Epithelial cell of esophagus (primary cell): ENCODE results near the gene INSM1.

Experiments used
- DNase-seq: peaks from one replicate; pipeline ENCODE4 v3.0.0; 2010; ENCODE audit warnings: low read depth
- H3K4me3 ChIP-seq: 2 replicates; pipeline ENCODE4 v1.5.1; 2011; ENCODE audit warnings: mild to moderate bottlenecking, low read length, control low read depth
- CTCF ChIP-seq: IDR thresholded peaks from 2 replicates; pipeline ENCODE4 v1.5.1; 2011; ENCODE audit warnings: low read depth, mild to moderate bottlenecking, low read length, control low read depth, inconsistent platforms; ENCODE audit not compliant: insufficient read depth; ENCODE audit errors: missing control alignments

The INSM1 gene

GRCh38 chr20:20401991-20402390, 34.1 kb downstream of the INSM1 start:
- no peak overlapping the region for H3K4me3 ChIP-seq
- TF ChIP-seq CTCF, result no peak
- DNase-seq, result no peak

DNA sequence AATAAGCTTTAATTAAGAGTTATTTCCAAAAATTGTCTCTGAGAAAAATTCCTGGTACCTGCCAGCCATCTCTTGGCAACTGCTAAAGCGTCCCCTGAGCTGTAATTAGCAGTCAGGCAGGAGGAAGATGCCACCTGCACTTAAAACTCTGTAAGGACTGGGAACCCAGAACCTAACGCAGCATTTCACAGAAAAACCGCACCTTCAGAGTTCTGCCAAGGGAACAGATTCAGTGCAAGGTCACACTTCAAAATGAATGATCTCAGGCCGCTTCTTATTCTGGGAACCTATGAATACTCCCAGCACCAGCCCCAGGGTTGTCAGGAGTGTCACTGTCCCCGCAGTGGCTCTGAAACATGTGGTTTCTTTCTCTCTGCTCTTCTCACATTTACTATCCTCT, 36.7 kb downstream of the INSM1 start:
- no peak for TF ChIP-seq CTCF
- no peak for DNase-seq
- H3K4me3 ChIP-seq, result no peak overlapping the region

DNA sequence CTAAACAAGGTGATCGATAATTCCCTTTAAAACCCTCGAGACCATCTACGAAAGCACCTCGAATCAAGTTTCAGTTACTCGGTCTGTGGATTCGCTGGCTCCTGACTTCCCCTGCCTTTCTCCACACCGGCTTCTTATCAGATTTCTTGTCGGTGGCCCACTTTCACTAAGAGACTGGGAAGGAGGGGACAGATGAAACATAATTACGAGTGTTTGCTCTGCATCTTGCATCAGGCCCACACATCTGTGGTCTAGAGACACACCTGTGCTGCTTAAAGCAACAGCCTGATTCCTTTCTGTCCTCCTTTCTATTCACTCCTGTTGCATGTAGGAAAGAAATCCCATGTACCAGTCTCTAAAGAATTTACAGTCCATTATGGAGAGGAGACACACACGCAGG, 37.7 kb downstream of the INSM1 start:
- H3K4me3 ChIP-seq, result no peak overlapping the region
- DNase-seq, result no peak
- TF ChIP-seq CTCF, result no peak

GRCh38 chr20:20406306-20406705, 38.4 kb downstream of the INSM1 start:
- no peak for DNase-seq
- TF ChIP-seq CTCF, result no peak
- no peak overlapping the region for H3K4me3 ChIP-seq

GRCh38 chr20:20407891-20408805, 40.2 kb downstream of the INSM1 start:
- no peak overlapping the region for H3K4me3 ChIP-seq
- TF ChIP-seq CTCF, result peak; percentile 37
- DNase-seq, result no peak

DNA sequence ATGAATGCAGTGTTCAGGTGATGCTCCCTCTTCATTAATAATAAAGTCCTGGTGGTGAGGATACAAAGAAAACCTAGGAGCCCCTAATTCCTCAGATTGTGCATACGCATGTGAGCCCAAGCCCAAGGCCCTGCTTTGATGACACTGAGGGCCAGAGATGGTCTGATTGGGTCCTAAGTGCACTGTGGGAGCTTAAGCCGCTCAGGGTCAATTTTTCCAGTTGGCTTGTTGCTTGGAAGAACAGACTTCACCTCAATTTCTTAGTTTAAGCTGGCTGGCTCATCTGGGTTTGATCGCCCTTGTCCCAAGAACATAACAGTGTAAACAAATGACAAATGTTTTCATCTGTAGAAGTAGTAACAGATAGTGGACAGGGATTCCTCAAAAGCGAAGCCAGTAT, 41.4 kb downstream of the INSM1 start:
- no peak for TF ChIP-seq CTCF
- DNase-seq, result no peak
- H3K4me3 ChIP-seq, result no peak overlapping the region

GRCh38 chr20:20410678-20411077, 42.8 kb downstream of the INSM1 start:
- no peak overlapping the region for H3K4me3 ChIP-seq
- peak; percentile 26 for DNase-seq
- TF ChIP-seq CTCF, result no peak
